WERI-Rb-1 (cell line): ENCODE data around the gene C15orf39.

ENCODE experiments used
- DNase-seq: peaks from one replicate; pipeline ENCODE4 v3.0.0-alpha.2; 2020
- H3K27ac ChIP-seq: fragments of 250-450 bp; sonication (Bioruptor Pico); 2 replicates; pipeline ENCODE4 v1.5.1; 2020; ENCODE audit warnings: mild to moderate bottlenecking, moderate library complexity
- H3K27me3 ChIP-seq: fragments of 250-450 bp; sonication (Bioruptor Pico); 2 replicates; pipeline ENCODE4 v1.5.1; 2021; ENCODE audit warnings: mild to moderate bottlenecking, low read depth, moderate library complexity; ENCODE audit not compliant: insufficient read depth, severe bottlenecking
- H3K36me3 ChIP-seq: fragments of 250-450 bp; sonication (Bioruptor Pico); 2 replicates; pipeline ENCODE4 v1.5.1; 2020; ENCODE audit warnings: mild to moderate bottlenecking, moderate library complexity
- H3K4me3 ChIP-seq: 2 replicates; pipeline ENCODE4 v1.5.1; 2011; ENCODE audit warnings: low read depth, mild to moderate bottlenecking, control low read depth, low read length
- H3K9me3 ChIP-seq: fragments of 250-450 bp; sonication (Bioruptor Pico); 2 replicates; pipeline ENCODE4 v1.5.1; 2021; ENCODE audit warnings: mild to moderate bottlenecking, moderate library complexity; ENCODE audit not compliant: severe bottlenecking
- CTCF ChIP-seq: IDR thresholded peaks from 2 replicates; pipeline ENCODE4 v1.5.1; 2011; ENCODE audit warnings: low read depth, mild to moderate bottlenecking, control low read depth, inconsistent platforms, low read length

The C15orf39 gene

GRCh38 chr15:75232826-75233503 is 31.3 kb downstream of the C15orf39 start:
- DNase-seq = peak; percentile 2
- no peak for TF ChIP-seq CTCF
- no peaks in the 10 kb centered on the region for H3K9me3 ChIP-seq
- no peaks in the 10 kb centered on the region for H3K36me3 ChIP-seq
- no peak overlapping the region for H3K4me3 ChIP-seq
- no peak overlapping the region for H3K27ac ChIP-seq
- no peaks in the 10 kb centered on the region for H3K27me3 ChIP-seq

- Histone ChIP-seq H3K9me3 (no peaks in the 10 kb centered on the region), H3K27me3 (no peaks in the 10 kb centered on the region), H3K27ac (no peak overlapping the region), H3K36me3 (no peaks in the 10 kb centered on the region), H3K4me3 (no peak overlapping the region)
- TF ChIP-seq CTCF = no peak
- peak; percentile 2 for DNase-seq
These were observed 32.0 kb downstream of the C15orf39 start for GRCh38 chr15:75233504-75234190.

- Histone ChIP-seq H3K27me3 (no peaks in the 10 kb centered on the region), H3K27ac (no peak overlapping the region), H3K9me3 (no peaks in the 10 kb centered on the region), H3K4me3 (no peak overlapping the region), H3K36me3 (no peaks in the 10 kb centered on the region)
- no peak for TF ChIP-seq CTCF
- peak; percentile 2 for DNase-seq
These were observed 32.6 kb downstream of the C15orf39 start for GRCh38 chr15:75234191-75234810.

- H3K27me3 ChIP-seq = no peaks in the 10 kb centered on the region
- no peaks in the 10 kb centered on the region for H3K36me3 ChIP-seq
- DNase-seq = peak; percentile 27
- no peak for TF ChIP-seq CTCF
- H3K27ac ChIP-seq = no peak overlapping the region
- H3K4me3 ChIP-seq = no peak overlapping the region
- H3K9me3 ChIP-seq = no peaks in the 10 kb centered on the region
These were observed 33.5 kb downstream of the C15orf39 start for GRCh38 chr15:75235051-75235673.

GRCh38 chr15:75235760-75236729 is 34.4 kb downstream of the C15orf39 start:
- Histone ChIP-seq H3K4me3 (no peak overlapping the region), H3K27ac (no peak overlapping the region), H3K9me3 (no peaks in the 10 kb centered on the region), H3K36me3 (no peaks in the 10 kb centered on the region), H3K27me3 (no peaks in the 10 kb centered on the region)
- DNase-seq = peak; percentile 4
- no peak for TF ChIP-seq CTCF
